ENCODE results near the gene NANOGP8.

The NANOGP8 gene

DNA sequence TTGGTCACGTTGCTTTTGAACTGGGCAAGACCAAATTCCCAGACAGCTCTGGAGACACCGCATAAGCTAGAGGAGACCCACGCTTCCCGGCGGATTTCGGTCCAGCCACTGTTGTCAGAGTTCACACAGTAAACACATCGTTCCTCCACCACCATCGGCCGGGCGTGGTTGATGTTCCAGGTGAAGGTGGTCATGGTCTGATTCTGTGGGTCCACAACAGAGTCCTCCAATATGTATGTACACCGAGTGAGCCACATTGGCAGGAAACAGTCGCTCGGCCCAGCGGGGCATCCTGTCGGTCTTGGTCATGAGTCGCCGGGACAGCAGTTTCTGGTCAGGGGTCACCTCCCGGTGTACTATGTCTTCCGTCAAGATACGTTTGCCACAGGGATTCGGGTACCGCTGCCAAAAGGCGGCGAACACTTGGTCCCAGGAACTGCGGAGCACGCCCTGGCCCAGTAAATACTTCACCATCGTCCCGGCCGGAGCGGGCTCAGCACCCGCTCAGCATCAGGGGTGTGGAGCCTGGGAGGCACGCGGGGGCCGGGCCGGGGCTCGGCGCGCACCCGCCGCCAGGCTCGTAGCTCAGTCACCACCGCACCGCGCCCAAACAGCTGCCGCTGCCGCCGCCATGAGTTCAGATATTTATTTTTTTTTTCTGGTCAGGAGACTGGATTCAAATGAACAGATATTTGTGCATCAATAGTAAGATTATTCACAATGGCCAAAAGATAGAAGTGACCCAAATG lies 36.7 kb upstream of the NANOGP8 start:
- TF ChIP-seq, protein P1, sequence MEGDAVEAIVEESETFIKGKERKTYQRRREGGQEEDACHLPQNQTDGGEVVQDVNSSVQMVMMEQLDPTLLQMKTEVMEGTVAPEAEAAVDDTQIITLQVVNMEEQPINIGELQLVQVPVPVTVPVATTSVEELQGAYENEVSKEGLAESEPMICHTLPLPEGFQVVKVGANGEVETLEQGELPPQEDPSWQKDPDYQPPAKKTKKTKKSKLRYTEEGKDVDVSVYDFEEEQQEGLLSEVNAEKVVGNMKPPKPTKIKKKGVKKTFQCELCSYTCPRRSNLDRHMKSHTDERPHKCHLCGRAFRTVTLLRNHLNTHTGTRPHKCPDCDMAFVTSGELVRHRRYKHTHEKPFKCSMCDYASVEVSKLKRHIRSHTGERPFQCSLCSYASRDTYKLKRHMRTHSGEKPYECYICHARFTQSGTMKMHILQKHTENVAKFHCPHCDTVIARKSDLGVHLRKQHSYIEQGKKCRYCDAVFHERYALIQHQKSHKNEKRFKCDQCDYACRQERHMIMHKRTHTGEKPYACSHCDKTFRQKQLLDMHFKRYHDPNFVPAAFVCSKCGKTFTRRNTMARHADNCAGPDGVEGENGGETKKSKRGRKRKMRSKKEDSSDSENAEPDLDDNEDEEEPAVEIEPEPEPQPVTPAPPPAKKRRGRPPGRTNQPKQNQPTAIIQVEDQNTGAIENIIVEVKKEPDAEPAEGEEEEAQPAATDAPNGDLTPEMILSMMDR (IDR thresholded peaks at IDR 0.05; ENCODE audit: borderline replicate concordance, insufficient read depth, low read depth, low read length), result no peak
- no peak overlapping the region for H3K4me3 ChIP-seq (ENCODE audit: low read depth, low read length)

DNA sequence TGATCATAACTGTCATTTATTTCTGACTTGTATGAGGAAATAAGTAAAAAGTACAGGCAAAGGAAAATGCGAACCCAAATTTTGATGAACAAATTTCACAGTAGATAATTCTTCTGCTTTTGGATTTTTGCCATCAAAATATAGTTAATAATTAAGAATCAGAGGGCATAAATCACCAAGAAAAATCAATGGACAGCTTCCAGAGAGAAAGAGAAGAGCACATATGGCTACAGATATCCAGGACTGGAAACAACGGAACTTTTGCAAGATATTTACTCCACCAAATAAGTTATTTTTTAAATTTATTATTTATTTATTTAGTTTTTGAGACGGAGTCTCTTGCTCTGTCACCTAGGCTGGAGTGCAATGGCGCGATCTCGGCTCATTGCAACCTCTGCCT lies 35.1 kb upstream of the NANOGP8 start:
- H3K4me3 ChIP-seq (ENCODE audit: low read depth, low read length), result no peak overlapping the region
- TF ChIP-seq, protein P1 (IDR thresholded peaks at IDR 0.05; ENCODE audit: borderline replicate concordance, insufficient read depth, low read depth, low read length), result no peak

DNA sequence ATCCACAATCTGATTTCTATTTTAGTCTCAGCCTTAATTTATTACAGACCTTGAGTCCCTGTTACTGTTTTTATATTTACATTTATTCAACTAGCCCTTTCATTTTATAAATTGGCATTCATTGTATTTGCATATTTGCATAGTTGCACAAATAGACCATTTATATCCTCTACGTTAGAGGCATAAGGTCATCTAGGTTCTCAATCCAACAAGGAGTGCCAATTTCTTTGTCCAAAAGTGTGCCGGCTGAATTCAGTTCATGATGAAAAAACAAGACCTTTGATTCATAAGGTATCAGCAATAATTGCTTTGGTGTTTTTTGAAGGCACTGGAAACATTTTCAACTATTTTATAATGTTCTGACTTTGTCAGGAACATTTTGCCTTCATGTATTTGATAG lies 33.9 kb upstream of the NANOGP8 start:
- H3K4me3 ChIP-seq (ENCODE audit: low read depth, low read length), result no peak overlapping the region
- TF ChIP-seq, protein P1 (IDR thresholded peaks at IDR 0.05; ENCODE audit: borderline replicate concordance, insufficient read depth, low read depth, low read length), result no peak

DNA sequence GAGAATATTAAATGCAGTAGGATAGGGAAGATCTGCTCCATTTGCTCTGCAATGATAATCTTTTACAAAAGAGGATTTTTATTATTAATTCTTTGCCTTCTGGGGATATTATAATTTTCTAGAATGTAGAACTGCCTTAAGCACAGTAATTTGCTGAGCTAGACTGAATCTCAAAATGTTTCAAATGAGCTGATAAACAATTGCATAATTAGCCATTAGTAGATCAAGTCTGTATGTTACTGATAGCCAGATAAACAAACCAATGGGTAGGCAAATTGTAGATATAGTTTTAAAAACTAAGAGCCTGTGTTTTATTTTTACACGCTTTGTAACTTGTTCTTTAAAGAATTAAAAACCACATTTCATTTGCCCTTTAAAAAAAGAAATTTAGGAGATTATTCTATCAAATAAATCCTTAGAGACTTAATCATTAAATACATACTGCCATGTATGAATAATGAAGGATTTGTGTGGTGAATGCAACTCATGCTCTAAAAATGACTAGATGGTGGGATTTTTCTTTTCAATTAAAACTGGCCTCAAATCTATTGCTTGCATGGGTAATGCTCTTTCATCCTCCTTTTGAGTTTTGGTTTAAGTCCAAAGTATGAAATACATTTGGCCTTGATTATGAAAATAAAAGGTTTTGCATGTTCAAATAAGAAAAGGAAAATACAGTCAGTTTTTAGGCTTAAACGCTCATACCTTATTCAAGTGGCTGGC lies 32.6 kb upstream of the NANOGP8 start:
- H3K4me3 ChIP-seq (ENCODE audit: low read depth, low read length), result no peak overlapping the region
- TF ChIP-seq, protein P1 (IDR thresholded peaks at IDR 0.05; ENCODE audit: borderline replicate concordance, insufficient read depth, low read depth, low read length), result no peak

DNA sequence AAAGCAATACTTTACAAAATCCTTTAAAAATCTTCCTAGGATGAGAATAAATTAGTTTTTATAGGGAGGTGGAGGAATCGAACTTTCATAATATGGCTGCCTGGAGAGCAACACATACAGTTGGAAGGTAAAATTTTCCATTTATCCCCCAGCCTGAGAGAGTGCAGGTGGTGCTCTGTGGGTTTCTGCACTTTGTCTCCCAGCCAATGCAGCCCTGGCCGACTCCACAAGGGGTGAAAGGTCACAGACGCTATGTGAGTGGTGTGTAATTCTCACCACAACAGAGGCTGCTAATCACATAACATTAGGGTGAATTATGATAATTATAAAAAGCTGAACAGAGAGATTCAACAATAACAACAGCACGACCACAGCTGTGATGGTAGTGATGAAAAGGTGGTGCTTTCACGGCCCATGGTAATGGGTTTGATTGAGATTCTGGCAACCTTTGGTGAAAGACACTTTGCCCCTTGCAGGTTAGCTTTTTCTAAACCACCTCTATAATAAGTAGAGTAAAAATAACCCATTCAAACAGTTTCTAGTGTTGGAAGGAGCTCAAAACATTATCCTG lies 30.1 kb upstream of the NANOGP8 start:
- H3K4me3 ChIP-seq (ENCODE audit: low read depth, low read length), result no peak overlapping the region
- TF ChIP-seq, protein P1 (IDR thresholded peaks at IDR 0.05; ENCODE audit: borderline replicate concordance, insufficient read depth, low read depth, low read length), result no peak

DNA sequence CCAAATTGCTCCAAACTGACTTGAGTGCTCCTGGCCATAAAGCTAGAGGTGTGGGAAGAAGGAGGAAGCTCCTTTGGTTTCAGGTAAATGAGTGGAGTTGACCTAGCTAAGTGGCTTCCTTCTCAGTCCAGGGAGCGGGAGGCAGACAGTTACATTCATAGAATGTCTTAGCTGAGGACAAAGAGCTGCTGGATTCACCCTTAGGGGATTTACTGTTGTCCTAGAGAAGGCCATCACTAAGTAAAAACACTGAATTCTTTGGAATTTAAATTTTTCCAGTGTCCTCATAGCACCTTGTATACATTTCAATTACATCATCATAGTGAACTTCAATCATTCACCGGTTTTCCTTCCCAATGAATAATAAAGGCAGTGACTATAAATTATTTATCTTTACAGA lies 27.3 kb upstream of the NANOGP8 start:
- TF ChIP-seq, protein P1 (IDR thresholded peaks at IDR 0.05; ENCODE audit: borderline replicate concordance, insufficient read depth, low read depth, low read length), result no peak
- no peak overlapping the region for H3K4me3 ChIP-seq (ENCODE audit: low read depth, low read length)
